ENCODE data around the gene C5AR2. TPM values are rescaled to one million over a fixed set of nuclear protein-coding genes. Genes with fewer than 3 reads are reported as not detected.
A peak's percentile ranks its signal among the peaks of the same experiment; 100 is the strongest.
"Not testable (repeated sequence)": the region's sequence is repeated elsewhere in the genome, so short reads cannot be mapped to it uniquely, and the experiment has no call there.

C5AR2 gene
- total and polyA plus RNA-seq, 2 donors from 2014 or later, result 2.5 to 3.0 TPM

DNA sequence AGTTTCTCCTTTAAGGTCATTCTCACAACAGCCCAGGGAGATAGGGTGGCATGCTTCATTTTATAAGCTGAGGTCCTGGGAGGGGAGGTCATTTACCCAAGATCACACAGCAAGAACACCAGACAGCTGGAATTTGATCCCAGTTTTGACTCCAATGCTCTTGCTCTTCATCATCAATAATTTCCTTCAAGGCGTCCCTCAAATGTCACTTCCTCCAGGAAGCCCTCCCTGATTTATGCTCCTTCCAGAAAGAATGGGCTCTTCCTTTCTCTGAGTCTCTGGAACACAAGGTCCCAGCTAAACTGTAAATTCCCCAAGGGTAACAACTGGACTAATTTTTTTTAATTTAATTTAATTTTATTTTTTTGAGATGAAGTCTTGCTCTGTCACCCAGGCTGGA, 12.4 kb downstream of the C5AR2 start:
- no peaks in the 10 kb centered on the region for H3K27me3 ChIP-seq (ENCODE audit: control insufficient read depth, insufficient read depth, low read length)
- no peaks in the 10 kb centered on the region for H3K9me3 ChIP-seq (ENCODE audit: control insufficient read depth in 2 of 3, insufficient read depth in 1 of 3, low read length in 3 of 3)
- TF ChIP-seq, protein P1, sequence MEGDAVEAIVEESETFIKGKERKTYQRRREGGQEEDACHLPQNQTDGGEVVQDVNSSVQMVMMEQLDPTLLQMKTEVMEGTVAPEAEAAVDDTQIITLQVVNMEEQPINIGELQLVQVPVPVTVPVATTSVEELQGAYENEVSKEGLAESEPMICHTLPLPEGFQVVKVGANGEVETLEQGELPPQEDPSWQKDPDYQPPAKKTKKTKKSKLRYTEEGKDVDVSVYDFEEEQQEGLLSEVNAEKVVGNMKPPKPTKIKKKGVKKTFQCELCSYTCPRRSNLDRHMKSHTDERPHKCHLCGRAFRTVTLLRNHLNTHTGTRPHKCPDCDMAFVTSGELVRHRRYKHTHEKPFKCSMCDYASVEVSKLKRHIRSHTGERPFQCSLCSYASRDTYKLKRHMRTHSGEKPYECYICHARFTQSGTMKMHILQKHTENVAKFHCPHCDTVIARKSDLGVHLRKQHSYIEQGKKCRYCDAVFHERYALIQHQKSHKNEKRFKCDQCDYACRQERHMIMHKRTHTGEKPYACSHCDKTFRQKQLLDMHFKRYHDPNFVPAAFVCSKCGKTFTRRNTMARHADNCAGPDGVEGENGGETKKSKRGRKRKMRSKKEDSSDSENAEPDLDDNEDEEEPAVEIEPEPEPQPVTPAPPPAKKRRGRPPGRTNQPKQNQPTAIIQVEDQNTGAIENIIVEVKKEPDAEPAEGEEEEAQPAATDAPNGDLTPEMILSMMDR (IDR thresholded peaks at IDR 0.05; ENCODE audit: borderline replicate concordance, extremely low read depth, insufficient read depth), result no peak
- no peak overlapping the region for H3K9ac ChIP-seq (ENCODE audit: low read length in 3 of 3)
- H3K4me1 ChIP-seq (ENCODE audit: control insufficient read depth in 2 of 3, insufficient read depth in 2 of 3, low read depth in 1 of 3, low read length in 3 of 3), result no peaks in the 10 kb centered on the region
- FAIRE-seq, result no peak
- H3K4me3 ChIP-seq (ENCODE audit: low read length in 3 of 3), result no peak overlapping the region
- intact Hi-C loops (cut with DNase I), result no loop called here
- no peak for DNase-seq
- H3K27ac ChIP-seq (ENCODE audit: low read depth in 2 of 2, low read length in 2 of 2), result no peak overlapping the region
- no peaks in the 10 kb centered on the region for H3K36me3 ChIP-seq (ENCODE audit: control insufficient read depth in 2 of 3, insufficient read depth in 3 of 3, low read length in 3 of 3)

DNA sequence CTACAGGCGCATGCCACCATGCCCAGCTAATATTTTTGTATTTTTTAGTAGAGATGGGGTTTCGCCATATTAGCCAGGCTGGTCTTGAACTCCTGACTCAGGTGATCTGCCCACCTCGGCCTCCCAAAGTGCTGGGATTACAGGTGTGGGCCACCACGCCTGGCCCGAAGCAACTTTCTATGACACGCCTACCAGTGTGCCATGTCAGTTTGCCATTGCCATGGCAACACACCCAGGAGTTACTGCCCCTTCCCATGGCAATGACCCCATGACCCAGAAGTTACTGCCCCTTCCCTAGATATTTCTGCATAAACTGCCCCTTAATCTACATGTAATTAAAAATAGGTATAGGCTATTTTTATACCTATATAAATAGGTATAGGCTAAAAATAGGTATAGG, 14.0 kb downstream of the C5AR2 start:
- H3K4me1 ChIP-seq (ENCODE audit: control insufficient read depth in 2 of 3, insufficient read depth in 2 of 3, low read depth in 1 of 3, low read length in 3 of 3); intact Hi-C loops (cut with DNase I); H3K27me3 ChIP-seq (ENCODE audit: control insufficient read depth, insufficient read depth, low read length): not testable (repeated sequence)

DNA sequence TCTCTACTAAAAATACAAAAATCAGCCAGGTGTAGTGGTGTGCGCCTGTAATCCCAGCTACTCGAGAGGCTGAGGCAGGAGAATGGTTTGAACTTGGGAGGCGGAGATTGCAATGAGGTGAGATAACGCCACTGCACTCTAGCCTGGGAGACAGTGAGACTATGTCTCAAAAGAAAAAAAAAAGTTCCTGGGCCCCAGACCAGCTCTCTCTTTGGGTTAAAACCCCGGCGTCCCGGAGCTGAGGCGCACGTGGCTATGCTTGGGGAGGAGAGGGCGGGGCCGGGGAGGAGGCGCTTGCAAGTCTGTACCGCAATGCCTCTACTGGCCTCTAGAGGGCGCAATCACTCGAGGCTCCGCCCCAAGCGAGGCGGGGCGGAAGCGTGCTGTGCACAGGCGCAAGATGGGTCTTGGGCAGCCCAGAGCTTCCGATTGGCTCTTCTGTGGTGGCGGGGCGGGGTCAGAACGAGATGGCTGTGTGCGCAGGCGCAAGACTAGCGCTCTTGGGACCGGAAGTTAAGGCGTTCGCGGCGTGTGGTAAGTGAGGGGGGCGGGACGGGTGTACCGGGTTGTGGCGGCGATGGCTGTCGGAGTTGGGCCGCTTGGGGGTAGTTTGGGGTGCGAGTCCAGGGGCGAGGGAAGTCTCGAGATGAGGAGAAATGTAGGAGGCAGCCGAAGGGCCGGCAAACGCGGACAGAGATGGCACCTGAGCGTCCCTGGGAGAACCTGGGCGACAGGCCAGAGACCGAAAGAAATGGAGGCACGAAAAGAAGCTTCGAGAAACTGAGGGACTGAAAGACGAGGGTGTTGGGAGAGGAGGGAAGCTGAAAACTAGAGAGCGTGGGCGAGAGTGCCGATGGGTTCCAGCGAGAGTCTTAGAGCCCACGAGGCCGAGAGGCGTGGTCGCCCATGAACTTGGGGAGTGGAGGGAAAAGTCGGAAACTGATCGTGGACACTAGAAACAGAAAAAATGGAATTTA, 17.1 kb downstream of the C5AR2 start, which contains the start of gene DHX34:
Gene DHX34 (plus strand): TSS at position 497 of the 977 bp plus-strand sequence. CDS start 3,716 bp downstream, outside the sequence.
- DNase-seq (peak; percentile 99), FAIRE-seq (peak; percentile 81)
- H3K27me3 ChIP-seq (ENCODE audit: control insufficient read depth, insufficient read depth, low read length), result no peaks in the 10 kb centered on the region
- peak within 1 kb of the TSS; percentile 65 to 68 for H3K27ac ChIP-seq (ENCODE audit: low read depth in 2 of 2, low read length in 2 of 2)
- H3K36me3 ChIP-seq (ENCODE audit: control insufficient read depth in 2 of 3, insufficient read depth in 3 of 3, low read length in 3 of 3), result peaks cover 0 to 2% (median under 1%) of the 10 kb centered on the region in 3 donors
- peaks cover 0 to 9% (median 0%) of the 10 kb centered on the region in 3 donors for H3K4me1 ChIP-seq (ENCODE audit: control insufficient read depth in 2 of 3, insufficient read depth in 2 of 3, low read depth in 1 of 3, low read length in 3 of 3)
- intact Hi-C loops (cut with DNase I), result no loop called here
- TF ChIP-seq, protein P1 (IDR thresholded peaks at IDR 0.05; ENCODE audit: borderline replicate concordance, extremely low read depth, insufficient read depth), result peak; percentile 98
- H3K9me3 ChIP-seq (ENCODE audit: control insufficient read depth in 2 of 3, insufficient read depth in 1 of 3, low read length in 3 of 3), result no peaks in the 10 kb centered on the region
- peak within 1 kb of the TSS; percentile 84 to 94 (median 92) for H3K4me3 ChIP-seq (ENCODE audit: low read length in 3 of 3)
- H3K9ac ChIP-seq (ENCODE audit: low read length in 3 of 3), result peak within 1 kb of the TSS; percentile 71 to 87 (median 77)

More for the DNA sequence above, 14.0 kb downstream of the C5AR2 start:
- not testable (repeated sequence) for DNase-seq; H3K4me3 ChIP-seq (ENCODE audit: low read length in 3 of 3); H3K27ac ChIP-seq (ENCODE audit: low read depth in 2 of 2, low read length in 2 of 2); H3K9me3 ChIP-seq (ENCODE audit: control insufficient read depth in 2 of 3, insufficient read depth in 1 of 3, low read length in 3 of 3); FAIRE-seq; H3K36me3 ChIP-seq (ENCODE audit: control insufficient read depth in 2 of 3, insufficient read depth in 3 of 3, low read length in 3 of 3); H3K9ac ChIP-seq (ENCODE audit: low read length in 3 of 3)

DNA sequence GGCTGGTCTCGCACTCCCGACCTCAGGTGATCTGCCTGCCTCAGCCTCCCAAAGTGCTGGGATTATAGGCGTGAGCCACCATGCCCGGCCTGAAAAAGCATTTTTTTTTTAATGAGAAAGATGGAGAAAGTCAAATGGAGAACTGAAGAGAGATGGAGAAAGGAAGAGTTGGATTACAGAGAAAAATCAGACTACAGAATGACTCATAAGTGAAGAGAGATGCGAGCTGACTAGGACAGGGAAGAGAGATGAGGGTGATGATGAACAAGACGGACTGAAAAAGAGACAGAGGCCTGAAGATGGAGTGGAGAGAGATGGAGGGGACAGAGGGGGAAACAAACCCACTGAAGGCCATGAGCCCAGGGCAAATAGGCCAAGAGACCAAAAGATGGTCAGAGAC, 18.7 kb downstream of the C5AR2 start:
- TF ChIP-seq, protein P1 (IDR thresholded peaks at IDR 0.05; ENCODE audit: borderline replicate concordance, extremely low read depth, insufficient read depth), result no peak
- no peaks in the 10 kb centered on the region for H3K27me3 ChIP-seq (ENCODE audit: control insufficient read depth, insufficient read depth, low read length)
- intact Hi-C loops (cut with DNase I), result no loop called here
- no peak overlapping the region for H3K4me3 ChIP-seq (ENCODE audit: low read length in 3 of 3)
- no peak overlapping the region for H3K27ac ChIP-seq (ENCODE audit: low read depth in 2 of 2, low read length in 2 of 2)
- no peak for DNase-seq
- peaks cover 0 to 9% (median 0%) of the 10 kb centered on the region in 3 donors for H3K4me1 ChIP-seq (ENCODE audit: control insufficient read depth in 2 of 3, insufficient read depth in 2 of 3, low read depth in 1 of 3, low read length in 3 of 3)
- H3K9ac ChIP-seq (ENCODE audit: low read length in 3 of 3), result no peak overlapping the region
- H3K36me3 ChIP-seq (ENCODE audit: control insufficient read depth in 2 of 3, insufficient read depth in 3 of 3, low read length in 3 of 3), result peaks cover 5 to 9% (median 6%) of the 10 kb centered on the region in 3 donors
- H3K9me3 ChIP-seq (ENCODE audit: control insufficient read depth in 2 of 3, insufficient read depth in 1 of 3, low read length in 3 of 3), result no peaks in the 10 kb centered on the region
- FAIRE-seq, result no peak

Measured in kidney (tissue), 14 donors.